BLaER1 treated with 17β-estradiol and CSF1 and Interleukin-3, amounts not matched to agents 10 nM and 100 nM (cell line): Measurements from ENCODE around the gene CDH15.

Experiments
- H3K27ac ChIP-seq, 11 experiments: shearing (Covaris generic); formaldehyde crosslinking; 2 replicates each; pipeline ENCODE4 v1.8.1; 2022
- H3K27me3 ChIP-seq, 11 experiments: shearing (Covaris generic); formaldehyde crosslinking; 2 replicates each; pipeline ENCODE4 v1.8.1; 2022
- H3K36me3 ChIP-seq, 11 experiments: shearing (Covaris generic); formaldehyde crosslinking; 2 replicates each; pipeline ENCODE4 v1.8.1; 2022
- H3K4me1 ChIP-seq, 10 experiments: shearing (Covaris generic); formaldehyde crosslinking; 2 replicates each; pipeline ENCODE4 v1.8.1; 2022
- H3K4me2 ChIP-seq, 11 experiments: shearing (Covaris generic); formaldehyde crosslinking; 2 replicates each; pipeline ENCODE4 v1.8.1; 2022
- H3K4me3 ChIP-seq, 10 experiments: shearing (Covaris generic); formaldehyde crosslinking; 2 replicates each; pipeline ENCODE4 v1.8.1; 2022
- H3K9ac ChIP-seq, 11 experiments: shearing (Covaris generic); formaldehyde crosslinking; 2 replicates each; pipeline ENCODE4 v1.8.1; 2022
- H3K9me3 ChIP-seq, 11 experiments: shearing (Covaris generic); formaldehyde crosslinking; replicated peaks in 1 of 11; 2 replicates each; pipeline ENCODE4 v1.8.1; 2022
- H4K20me1 ChIP-seq, 11 experiments: shearing (Covaris generic); formaldehyde crosslinking; 2 replicates each; pipeline ENCODE4 v1.8.1; 2022
- Cebpa-rat ChIP-seq, 11 experiments: shearing (Covaris generic); IDR thresholded peaks; 2 replicates each; pipeline ENCODE4 v1.8.1; 2022

Gene CDH15

DNA sequence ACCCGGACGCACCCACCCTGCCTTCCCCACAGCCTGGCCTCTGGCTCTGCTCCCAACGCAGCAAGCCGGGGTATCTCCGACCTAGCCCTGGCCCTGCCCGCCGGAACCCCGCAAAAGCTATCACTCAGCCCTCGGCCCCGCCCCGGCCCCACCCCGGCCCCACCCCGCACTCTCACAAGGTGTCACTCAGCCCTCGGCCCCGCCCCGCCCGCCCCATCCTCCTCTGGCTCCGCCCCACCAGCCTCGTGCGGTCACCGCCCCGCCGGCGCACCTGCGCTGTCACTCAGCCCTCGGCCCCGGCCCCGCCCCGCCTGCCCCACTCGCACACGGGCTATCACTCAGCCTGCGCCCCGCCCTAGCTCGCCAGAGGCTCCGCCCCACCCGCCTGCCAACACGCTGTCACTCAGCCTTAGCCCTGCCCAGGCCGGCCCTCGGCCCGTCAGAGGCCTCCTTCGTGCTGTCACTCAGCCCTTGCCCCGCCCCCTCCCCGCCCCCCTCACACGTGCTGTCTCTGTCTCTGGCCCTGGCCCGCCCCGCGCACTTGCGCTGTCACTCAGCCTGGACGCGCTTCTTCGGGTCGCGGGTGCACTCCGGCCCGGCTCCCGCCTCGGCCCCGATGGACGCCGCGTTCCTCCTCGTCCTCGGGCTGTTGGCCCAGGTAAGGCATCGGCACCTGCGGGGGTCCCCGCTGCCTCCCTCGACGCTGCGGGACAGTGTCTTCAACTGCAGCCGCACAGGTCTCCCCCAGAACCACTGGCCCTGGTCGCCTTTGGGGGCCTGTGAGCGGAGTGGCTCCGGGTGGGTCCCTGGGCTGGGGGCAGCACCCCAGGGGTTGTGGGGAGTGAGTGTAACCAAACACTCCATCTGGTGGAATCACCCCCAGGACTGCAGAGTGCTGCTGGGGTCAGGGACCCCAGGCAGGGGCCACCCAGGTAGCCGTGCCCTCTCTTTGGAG lies at the start of gene CDH15:
Gene CDH15, plus strand, starts transcription at position 533 of the 955 bp plus-strand sequence. Its CDS starts 84 bp downstream, at position 617.
- H4K20me1 ChIP-seq: peaks cover 0 to 54% (median 10%) of the 10 kb centered on the region in 11 experiments; a peak in 10 of 22 replicates
- no peaks in the 10 kb centered on the region for H3K36me3 ChIP-seq
- no peak for TF ChIP-seq Cebpa-rat (IDR thresholded peaks at IDR 0.05)
- peaks cover 0 to 17% (median 0%) of the 10 kb centered on the region in 11 experiments; a peak in 9 of 22 replicates for H3K27me3 ChIP-seq
- H3K9me3 ChIP-seq: no peaks in the 10 kb centered on the region
- H3K9ac ChIP-seq: peak within 1 kb of the TSS in 9 of 11 experiments; percentile 34 to 67 (median 46); a peak in 16 of 22 replicates
- H3K4me3 ChIP-seq: peak within 1 kb of the TSS in 8 of 10 experiments; percentile 18 to 62 (median 42); a peak in 12 of 20 replicates
- peak within 1 kb of the TSS; percentile 86 to 96 (median 93) for H3K4me2 ChIP-seq
- H3K27ac ChIP-seq: peak within 1 kb of the TSS in 1 of 11 experiments; percentile 28; a peak in 1 of 22 replicates
- H3K4me1 ChIP-seq: peaks cover 69 to 96% (median 95%) of the 10 kb centered on the region in 10 experiments

- peak overlapping the region in 2 of 11 experiments; percentile 24 to 40; a peak in 3 of 22 replicates for H3K9ac ChIP-seq
- peaks cover 0 to 24% (median 12%) of the 10 kb centered on the region in 11 experiments; a peak in 16 of 22 replicates for H3K9me3 ChIP-seq
- H3K27ac ChIP-seq: no peak overlapping the region
- H3K4me2 ChIP-seq: peak overlapping the region in 7 of 11 experiments; percentile 4 to 61 (median 34); a peak in 9 of 22 replicates
- H3K36me3 ChIP-seq: peaks cover 70 to 98% (median 90%) of the 10 kb centered on the region in 11 experiments
- no peak overlapping the region for H3K4me3 ChIP-seq
- no peaks in the 10 kb centered on the region for H3K27me3 ChIP-seq
- peaks cover 1 to 54% (median 33%) of the 10 kb centered on the region in 10 experiments for H3K4me1 ChIP-seq
- peaks cover 0 to 34% (median 0%) of the 10 kb centered on the region in 11 experiments; a peak in 4 of 22 replicates for H4K20me1 ChIP-seq
- no peak for TF ChIP-seq Cebpa-rat (IDR thresholded peaks at IDR 0.05)
Observed at GRCh38 chr16:89122322-89122851, 49.2 kb upstream of the CDH15 start.

DNA sequence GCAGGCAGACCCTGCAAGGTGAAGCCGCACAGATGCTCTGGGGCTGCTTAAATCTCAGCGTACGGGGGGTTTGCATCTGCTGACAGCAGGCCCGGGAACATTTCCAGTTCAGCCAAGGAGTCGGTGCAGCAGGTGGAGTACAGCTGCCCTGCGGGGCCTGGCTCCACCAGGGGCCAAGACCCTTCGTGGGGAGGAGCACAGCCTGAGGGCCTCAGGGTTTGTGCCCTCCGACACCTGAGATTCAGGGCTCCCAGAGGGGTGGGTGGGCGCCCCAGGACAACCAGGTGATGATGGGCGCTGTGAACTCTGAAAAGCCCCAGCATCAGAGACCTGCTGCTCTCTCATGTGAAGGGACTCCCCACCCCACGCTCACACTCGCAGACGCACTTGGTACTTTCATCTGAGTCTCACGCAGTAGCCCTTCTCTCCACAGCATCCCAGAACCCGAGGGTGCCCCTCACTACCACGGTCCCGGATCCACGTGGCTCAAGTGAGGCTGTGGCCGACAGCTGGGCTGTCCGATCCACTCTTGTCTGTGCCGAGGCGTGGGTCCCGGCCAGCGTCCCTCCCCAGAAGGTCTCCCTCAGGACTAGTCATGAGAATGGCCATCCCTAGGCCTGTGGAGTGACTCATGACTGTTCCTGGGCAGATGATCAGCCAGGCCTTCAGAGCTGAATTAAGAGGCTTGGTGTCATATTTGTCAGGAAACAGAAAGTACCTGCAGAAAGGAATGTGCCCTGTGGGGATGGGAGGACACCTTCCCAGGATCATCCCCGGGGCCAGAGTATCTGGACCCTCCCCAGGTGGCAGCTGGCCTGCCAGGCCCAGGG lies 48.3 kb upstream of the CDH15 start:
- H3K27me3 ChIP-seq: no peaks in the 10 kb centered on the region
- H3K4me2 ChIP-seq: peak overlapping the region in 3 of 11 experiments; percentile 42 to 61 (median 49); a peak in 4 of 22 replicates
- peaks cover 0 to 45% (median 24%) of the 10 kb centered on the region in 10 experiments; a peak in 16 of 20 replicates for H3K4me1 ChIP-seq
- H3K4me3 ChIP-seq: no peak overlapping the region
- no peak for TF ChIP-seq Cebpa-rat (IDR thresholded peaks at IDR 0.05)
- peaks cover 0 to 34% (median 0%) of the 10 kb centered on the region in 11 experiments; a peak in 4 of 22 replicates for H4K20me1 ChIP-seq
- H3K9me3 ChIP-seq: peaks cover 0 to 25% (median 12%) of the 10 kb centered on the region in 11 experiments; a peak in 17 of 22 replicates
- no peak overlapping the region for H3K27ac ChIP-seq
- H3K36me3 ChIP-seq: peaks cover 66 to 95% (median 86%) of the 10 kb centered on the region in 11 experiments
- H3K9ac ChIP-seq: 0 out of 22 replicates have a peak overlapping the region, but pooled peaks of 1 of the 11 experiments have one; percentile 24

DNA sequence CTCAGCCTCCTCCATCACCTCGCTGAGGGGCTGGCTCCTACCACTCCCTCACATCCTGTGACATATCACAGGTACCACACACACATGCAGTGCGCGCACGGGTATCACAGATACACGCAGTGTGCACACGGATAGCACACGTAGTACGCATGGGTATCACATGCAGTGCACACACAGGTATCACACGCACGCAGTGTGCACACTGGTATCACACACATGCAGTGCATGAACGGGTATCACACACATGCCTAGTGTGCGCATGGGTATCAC lies 47.8 kb upstream of the CDH15 start:
- Histone ChIP-seq H3K9me3 (peaks cover 5 to 30% (median 17%) of the 10 kb centered on the region in 11 experiments), H3K4me2 (no peak overlapping the region), H3K36me3 (peaks cover 68 to 95% (median 88%) of the 10 kb centered on the region in 11 experiments), H4K20me1 (peaks cover 0 to 34% (median 0%) of the 10 kb centered on the region in 11 experiments; a peak in 4 of 22 replicates), H3K4me3 (no peak overlapping the region), H3K27me3 (no peaks in the 10 kb centered on the region), H3K9ac (no peak overlapping the region), H3K27ac (no peak overlapping the region), H3K4me1 (peaks cover 0 to 40% (median 19%) of the 10 kb centered on the region in 10 experiments; a peak in 16 of 20 replicates)
- no peak for TF ChIP-seq Cebpa-rat (IDR thresholded peaks at IDR 0.05)

GRCh38 chr16:89129378-89129777 lies 42.2 kb upstream of the CDH15 start:
- Histone ChIP-seq H3K4me2 (no peak overlapping the region), H3K27ac (no peak overlapping the region), H3K4me3 (no peak overlapping the region), H4K20me1 (peaks cover 0 to 32% (median 0%) of the 10 kb centered on the region in 11 experiments; a peak in 6 of 22 replicates), H3K9ac (no peak overlapping the region), H3K36me3 (peaks cover 68 to 98% (median 87%) of the 10 kb centered on the region in 11 experiments), H3K27me3 (no peaks in the 10 kb centered on the region), H3K9me3 (peaks cover 23 to 43% (median 33%) of the 10 kb centered on the region in 11 experiments), H3K4me1 (peaks cover 0 to 9% (median 0%) of the 10 kb centered on the region in 10 experiments; a peak in 2 of 20 replicates)
- TF ChIP-seq Cebpa-rat (IDR thresholded peaks at IDR 0.05): no peak

- Histone ChIP-seq H3K27me3 (no peaks in the 10 kb centered on the region), H3K4me1 (peaks cover 0 to 9% (median 1%) of the 10 kb centered on the region in 10 experiments; a peak in 2 of 20 replicates), H3K4me2 (no peak overlapping the region), H3K27ac (no peak overlapping the region), H3K4me3 (no peak overlapping the region), H3K9ac (no peak overlapping the region), H3K36me3 (peaks cover 67 to 98% (median 87%) of the 10 kb centered on the region in 11 experiments), H4K20me1 (peaks cover 0 to 37% (median 0%) of the 10 kb centered on the region in 11 experiments; a peak in 7 of 22 replicates), H3K9me3 (peaks cover 21 to 32% (median 25%) of the 10 kb centered on the region in 11 experiments)
- no peak for TF ChIP-seq Cebpa-rat (IDR thresholded peaks at IDR 0.05)
Observed at GRCh38 chr16:89130448-89130847, 41.1 kb upstream of the CDH15 start.

- H3K27ac ChIP-seq: no peak overlapping the region
- H3K4me3 ChIP-seq: no peak overlapping the region
- peaks cover 0 to 9% (median 1%) of the 10 kb centered on the region in 10 experiments; a peak in 2 of 20 replicates for H3K4me1 ChIP-seq
- no peak overlapping the region for H3K4me2 ChIP-seq
- no peak overlapping the region for H3K9ac ChIP-seq
- peaks cover 0 to 43% (median 0%) of the 10 kb centered on the region in 11 experiments; a peak in 7 of 22 replicates for H4K20me1 ChIP-seq
- H3K36me3 ChIP-seq: peaks cover 73 to 98% (median 88%) of the 10 kb centered on the region in 11 experiments
- no peak for TF ChIP-seq Cebpa-rat (IDR thresholded peaks at IDR 0.05)
- H3K9me3 ChIP-seq: peaks cover 19 to 26% (median 23%) of the 10 kb centered on the region in 11 experiments
- H3K27me3 ChIP-seq: no peaks in the 10 kb centered on the region
Observed at GRCh38 chr16:89131783-89132182, 39.8 kb upstream of the CDH15 start.
